CD4-positive, alpha-beta memory T cell (primary cell): Measurements from ENCODE around the gene JMJD8. TPM values are rescaled to one million over a fixed set of nuclear protein-coding genes. Genes with fewer than 3 reads are reported as not detected.
A peak's percentile ranks its signal among the peaks of the same experiment; 100 is the strongest.

Experiments used
- CTCF ChIA-PET: fragments of 350-600 bp; sonication (Branson Sonifier 250); formaldehyde crosslinking; loops from one replicate; lab custom pipeline; 2021; ENCODE audit warnings: inconsistent platforms; ENCODE audit not compliant: partially characterized antibody; lab: Charles Lee
- POLR2A ChIA-PET: fragments of 350-600 bp; sonication (Branson Sonifier 250); formaldehyde crosslinking; loops from one replicate; lab custom pipeline; 2021; ENCODE audit not compliant: partially characterized antibody; lab: Charles Lee
- DNase-seq, 5 donors: peaks; one replicate each; pipeline versions ENCODE4 v3.0.0 to v3.0.0-alpha.2; 2020 to 2022; ENCODE audit warnings: mixed read lengths in 1 of 5
- H3K27ac ChIP-seq: one replicate; pipeline ENCODE4 v1.7.0; 2013; ENCODE audit warnings: low read depth, low read length
- H3K27me3 ChIP-seq: 2 replicates; pipeline ENCODE4 v1.7.0; 2013; ENCODE audit warnings: mild to moderate bottlenecking, low read length, moderate library complexity; ENCODE audit not compliant: insufficient read depth
- H3K36me3 ChIP-seq: 2 replicates; pipeline ENCODE4 v1.7.0; 2013; ENCODE audit warnings: mild to moderate bottlenecking, low read length, moderate library complexity; ENCODE audit not compliant: insufficient read depth
- H3K4me1 ChIP-seq: 2 replicates; pipeline ENCODE4 v1.7.0; 2013; ENCODE audit warnings: mild to moderate bottlenecking, low read length, moderate library complexity; ENCODE audit not compliant: insufficient read depth
- H3K4me3 ChIP-seq, 2 donors: one replicate each; pipeline ENCODE4 v1.7.0; 2013; ENCODE audit warnings: low read length in 2 of 2, mild to moderate bottlenecking in 1 of 2
- H3K9me3 ChIP-seq, 2 donors: one replicate each; pipeline ENCODE4 v1.7.0; 2013; ENCODE audit warnings: low read length in 2 of 2, control low read depth in 1 of 2; ENCODE audit not compliant: control insufficient read depth in 1 of 2
- H3K27ac Mint-ChIP-seq, 7 donors: one replicate each; pipeline ENCODE4 v1.8.0; 2020 to 2021; ENCODE audit warnings: mixed read lengths in 7 of 7, mild to moderate bottlenecking in 6 of 7, inconsistent platforms in 3 of 7, moderate library complexity in 3 of 7
- H3K27me3 Mint-ChIP-seq, 2 donors: one replicate each; pipeline ENCODE4 v1.8.0; 2020 to 2021; ENCODE audit warnings: mixed read lengths in 2 of 2
- H3K36me3 Mint-ChIP-seq, 2 donors: one replicate each; pipeline ENCODE4 v1.8.0; 2020 to 2021; ENCODE audit warnings: mixed read lengths in 2 of 2, inconsistent platforms in 1 of 2, mild to moderate bottlenecking in 1 of 2
- H3K4me1 Mint-ChIP-seq, 4 donors: one replicate each; pipeline ENCODE4 v1.8.0; 2020 to 2021; ENCODE audit warnings: mixed read lengths in 4 of 4, mild to moderate bottlenecking in 1 of 4
- H3K4me3 Mint-ChIP-seq, 8 donors: one replicate each; pipeline ENCODE4 v1.8.0; 2020 to 2021; ENCODE audit warnings: mixed read lengths in 8 of 8, mild to moderate bottlenecking in 7 of 8, moderate library complexity in 6 of 8, inconsistent platforms in 3 of 8
- H3K9me3 Mint-ChIP-seq, 8 donors: one replicate each; pipeline ENCODE4 v1.8.0; 2020 to 2021; ENCODE audit warnings: mixed read lengths in 8 of 8, mild to moderate bottlenecking in 5 of 8, inconsistent platforms in 3 of 8, moderate library complexity in 1 of 8
- intact Hi-C: fragments of 100-400 bp; cut with micrococcal nuclease; formaldehyde crosslinking; loops from one replicate; pipeline ENCODE4 v1.15.1; 2023
- polyA plus RNA-seq, 2 donors: library from polyadenylated mRNA; unstranded; fragments of 300-500 nt; fragmentation: Illumina TruSeq; gene quantifications; one replicate each; pipeline ENCODE4 v1.2.3, GENCODE V29; 2021
- total RNA-seq, 2 experiments: library from RNA; stranded (reverse); gene quantifications; one replicate each; pipeline ENCODE4 v1.2.3, GENCODE V29; 2021

JMJD8 gene
- total and polyA plus RNA-seq, 4 experiments from 2014 or later = 43.9 to 60.3 (median 47.0) TPM

- POLR2A ChIA-PET = interaction anchor here (0.6 to 12.9 kb wide), 13 partner anchors 7 to 238 kb away, joined by 3 to 166 read pairs (median 5); partner anchors contain the start of genes CHTF18, CIAO3, METRN and RHBDL1
- Histone ChIP-seq H3K4me1 (peaks cover 32% of the 10 kb centered on the region), H3K27me3 (no peaks in the 10 kb centered on the region), H3K4me3 (peak overlapping the region in 1 of 2 donors; percentile 60), H3K27ac (peak overlapping the region; percentile 47), H3K9me3 (no peaks in the 10 kb centered on the region), H3K36me3 (no peaks in the 10 kb centered on the region)
- Mint-ChIP-seq H3K27ac (peak overlapping the region in 3 of 7 donors; percentile 7 to 72 (median 27)), H3K4me3 (peak overlapping the region in 6 of 8 donors; percentile 7 to 68 (median 51)), H3K36me3 (no peaks in the 10 kb centered on the region), H3K4me1 (peaks cover 3 to 29% (median 12%) of the 10 kb centered on the region in 4 donors), H3K9me3 (peaks cover 0 to 2% (median 0%) of the 10 kb centered on the region in 8 donors), H3K27me3 (no peaks in the 10 kb centered on the region)
- CTCF ChIA-PET = interaction anchor here (0.9 to 4.5 kb wide), 6 partner anchors 10 to 63 kb away, joined by 3 to 27 read pairs (median 5); partner anchors contain the start of gene CIAO3
- no peak for DNase-seq
- intact Hi-C loops = no loop called here
Observed at GRCh38 chr16:721765-722540, 37.8 kb upstream of the JMJD8 start.

GRCh38 chr16:720990-721764 is 37.0 kb upstream of the JMJD8 start, which contains the start of gene ANTKMT:
Gene ANTKMT (plus strand): TSS chr16:721146. CDS start chr16:721275, 129 bp downstream.
- Mint-ChIP-seq H3K27ac (peak within 1 kb of the TSS; percentile 47 to 91 (median 84)), H3K4me1 (peaks cover 3 to 33% (median 12%) of the 10 kb centered on the region in 4 donors), H3K36me3 (no peaks in the 10 kb centered on the region), H3K27me3 (no peaks in the 10 kb centered on the region), H3K9me3 (peaks cover 0 to 2% (median 0%) of the 10 kb centered on the region in 8 donors), H3K4me3 (peak within 1 kb of the TSS; percentile 80 to 88 (median 84))
- ChIA-PET POLR2A (interaction anchor here (0.7 to 12.9 kb wide), 15 partner anchors 7 to 98 kb away, joined by 3 to 166 read pairs (median 5); partner anchors contain the start of genes CHTF18, CIAO3, METRN and RHBDL1), CTCF (interaction anchor here (0.9 to 4.5 kb wide), 6 partner anchors 9 to 64 kb away, joined by 3 to 27 read pairs (median 5); partner anchors contain the start of gene CIAO3)
- H3K36me3 ChIP-seq = no peaks in the 10 kb centered on the region
- peaks cover 30% of the 10 kb centered on the region for H3K4me1 ChIP-seq
- peak; percentile 71 to 79 (median 77) for DNase-seq
- peak within 1 kb of the TSS; percentile 47 for H3K27ac ChIP-seq
- intact Hi-C loops = no loop called here
- no peaks in the 10 kb centered on the region for H3K27me3 ChIP-seq
- H3K9me3 ChIP-seq = no peaks in the 10 kb centered on the region
- H3K4me3 ChIP-seq = peak within 1 kb of the TSS; percentile 42 to 60

GRCh38 chr16:720447-720989 is 36.4 kb upstream of the JMJD8 start:
- H3K27ac Mint-ChIP-seq = peak overlapping the region in 6 of 7 donors; percentile 54 to 91 (median 84)
- peak in 1 of 5 donors; percentile 31 for DNase-seq

GRCh38 chr16:719815-720446 is 35.8 kb upstream of the JMJD8 start:
- Mint-ChIP-seq H3K27ac (peak overlapping the region; percentile 47 to 91 (median 84)), H3K4me1 (peaks cover 3 to 38% (median 12%) of the 10 kb centered on the region in 4 donors), H3K36me3 (no peaks in the 10 kb centered on the region), H3K9me3 (peaks cover 0 to 2% (median 0%) of the 10 kb centered on the region in 8 donors), H3K27me3 (no peaks in the 10 kb centered on the region), H3K4me3 (peak overlapping the region; percentile 80 to 88 (median 84))
- intact Hi-C loops = no loop called here
- ChIA-PET POLR2A (interaction anchor here (0.6 to 12.9 kb wide), 10 partner anchors 10 to 99 kb away, joined by 3 to 166 read pairs (median 5); partner anchors contain the start of genes CHTF18, CIAO3, RHBDL1 and RPUSD1), CTCF (interaction anchor here (1.0 to 4.5 kb wide), 8 partner anchors 8 to 21 kb away, joined by 3 to 27 read pairs (median 4); partner anchors contain the start of gene CIAO3)
- DNase-seq = peak in 1 of 5 donors; percentile 22
- H3K27ac ChIP-seq = peak overlapping the region; percentile 40
- peak overlapping the region; percentile 42 to 60 for H3K4me3 ChIP-seq
- H3K9me3 ChIP-seq = no peaks in the 10 kb centered on the region
- H3K27me3 ChIP-seq = no peaks in the 10 kb centered on the region
- peaks cover 34% of the 10 kb centered on the region for H3K4me1 ChIP-seq
- no peaks in the 10 kb centered on the region for H3K36me3 ChIP-seq

More at GRCh38 chr16:720447-720989, 36.4 kb upstream of the JMJD8 start:
- Mint-ChIP-seq H3K9me3 (peaks cover 0 to 2% (median 0%) of the 10 kb centered on the region in 8 donors), H3K4me1 (peaks cover 3 to 38% (median 12%) of the 10 kb centered on the region in 4 donors), H3K4me3 (peak overlapping the region; percentile 80 to 88 (median 84)), H3K27me3 (no peaks in the 10 kb centered on the region), H3K36me3 (no peaks in the 10 kb centered on the region)
- Histone ChIP-seq H3K4me3 (peak overlapping the region; percentile 42 to 60), H3K27ac (peak overlapping the region; percentile 40), H3K36me3 (no peaks in the 10 kb centered on the region), H3K9me3 (no peaks in the 10 kb centered on the region), H3K4me1 (peaks cover 34% of the 10 kb centered on the region), H3K27me3 (no peaks in the 10 kb centered on the region)
- intact Hi-C loops = no loop called here
- ChIA-PET CTCF (interaction anchor here (0.9 to 4.5 kb wide), 10 partner anchors 8 to 64 kb away, joined by 3 to 27 read pairs (median 4); partner anchors contain the start of gene CIAO3), POLR2A (interaction anchor here (0.6 to 12.9 kb wide), 15 partner anchors 6 to 99 kb away, joined by 3 to 166 read pairs (median 5); partner anchors contain the start of genes CHTF18, CIAO3, METRN and RHBDL1)

GRCh38 chr16:718922-719321 is 34.8 kb upstream of the JMJD8 start:
- peak overlapping the region in 6 of 7 donors; percentile 9 to 91 (median 82) for H3K27ac Mint-ChIP-seq
- no peaks in the 10 kb centered on the region for H3K27me3 Mint-ChIP-seq
- POLR2A ChIA-PET = interaction anchor here (1.5 to 12.9 kb wide), 3 partner anchors 6 to 26 kb away, joined by 5 to 166 read pairs (median 71); partner anchors contain the start of genes ANTKMT, CCDC78, HAGHL and WDR24
- peaks cover 0 to 2% (median 0%) of the 10 kb centered on the region in 8 donors for H3K9me3 Mint-ChIP-seq
- peak overlapping the region in 6 of 8 donors; percentile 26 to 85 (median 76) for H3K4me3 Mint-ChIP-seq
- intact Hi-C loops = no loop called here
- Histone ChIP-seq H3K4me1 (peaks cover 40% of the 10 kb centered on the region), H3K36me3 (no peaks in the 10 kb centered on the region), H3K27me3 (no peaks in the 10 kb centered on the region), H3K4me3 (no peak overlapping the region), H3K27ac (no peak overlapping the region), H3K9me3 (no peaks in the 10 kb centered on the region)
- no peaks in the 10 kb centered on the region for H3K36me3 Mint-ChIP-seq
- peaks cover 3 to 38% (median 12%) of the 10 kb centered on the region in 4 donors for H3K4me1 Mint-ChIP-seq
- no peak for DNase-seq
- CTCF ChIA-PET = interaction anchor here (1.5 to 4.5 kb wide), 2 partner anchors 13 to 22 kb away, joined by 3 to 27 read pairs; partner anchors contain the start of gene CIAO3
